Trophoblast cell (in vitro differentiated cells and primary cell): ENCODE results near the gene PGF.

ENCODE experiments used
- DNase-seq, 2 donors: peaks; one replicate each; pipeline ENCODE4 v3.0.0-alpha.2; 2016
- H2AFZ ChIP-seq: 2 replicates; pipeline ENCODE4 v1.6.1; 2013; ENCODE audit warnings: low read length, moderate library complexity, mild to moderate bottlenecking; ENCODE audit not compliant: insufficient read depth, poor library complexity
- H2AK5ac ChIP-seq: 2 replicates; pipeline ENCODE4 v1.6.1; 2013; ENCODE audit warnings: mild to moderate bottlenecking, low read length
- H2BK120ac ChIP-seq: 2 replicates; pipeline ENCODE4 v1.6.1; 2013; ENCODE audit warnings: low read length, mild to moderate bottlenecking, moderate library complexity; ENCODE audit not compliant: insufficient read depth, poor library complexity
- H2BK12ac ChIP-seq: 2 replicates; pipeline ENCODE4 v1.6.1; 2013; ENCODE audit warnings: mild to moderate bottlenecking, low read length, moderate library complexity
- H2BK5ac ChIP-seq: 2 replicates; pipeline ENCODE4 v1.6.1; 2013; ENCODE audit warnings: low read length, low read depth, moderate library complexity, mild to moderate bottlenecking; ENCODE audit not compliant: poor library complexity
- H3K14ac ChIP-seq: 2 replicates; pipeline ENCODE4 v1.6.1; 2013; ENCODE audit warnings: mild to moderate bottlenecking, low read length
- H3K18ac ChIP-seq: 2 replicates; pipeline ENCODE4 v1.6.1; 2013; ENCODE audit warnings: mild to moderate bottlenecking, low read length
- H3K23ac ChIP-seq: 2 replicates; pipeline ENCODE4 v1.6.1; 2013; ENCODE audit warnings: low read length
- H3K27ac ChIP-seq: 2 replicates; pipeline ENCODE4 v1.5.1; 2013; ENCODE audit warnings: low read depth, mild to moderate bottlenecking, inconsistent platforms, low read length, moderate library complexity
- H3K27me3 ChIP-seq: 2 replicates; pipeline ENCODE4 v1.6.1; 2013; ENCODE audit warnings: inconsistent platforms, mild to moderate bottlenecking, low read length, moderate library complexity; ENCODE audit not compliant: insufficient read depth
- H3K36me3 ChIP-seq, 2 experiments: 1 replicate in 1 of 2; 2 replicates in 1 of 2; pipeline ENCODE4 v1.6.1; 2013; ENCODE audit warnings: low read length in 2 of 2, mild to moderate bottlenecking in 2 of 2, moderate library complexity in 1 of 2; ENCODE audit not compliant: insufficient read depth in 2 of 2, control insufficient read depth in 1 of 2
- H3K4ac ChIP-seq: 2 replicates; pipeline ENCODE4 v1.6.1; 2013; ENCODE audit warnings: low read depth, mild to moderate bottlenecking, low read length, moderate library complexity
- H3K4me1 ChIP-seq, 2 experiments: 1 replicate in 1 of 2; 2 replicates in 1 of 2; pipeline ENCODE4 v1.6.1; 2013; ENCODE audit warnings: low read length in 2 of 2, mild to moderate bottlenecking in 2 of 2, moderate library complexity in 1 of 2; ENCODE audit not compliant: insufficient read depth in 2 of 2, control insufficient read depth in 1 of 2
- H3K4me2 ChIP-seq: 2 replicates; pipeline ENCODE4 v1.6.1; 2013; ENCODE audit warnings: inconsistent platforms, mild to moderate bottlenecking, low read length, moderate library complexity
- H3K4me3 ChIP-seq: 2 replicates; pipeline ENCODE4 v1.5.1; 2013; ENCODE audit warnings: mild to moderate bottlenecking, low read depth, low read length, inconsistent platforms
- H3K79me1 ChIP-seq: one replicate; pipeline ENCODE4 v1.6.1; 2013; ENCODE audit warnings: low read length
- H3K79me2 ChIP-seq: 2 replicates; pipeline ENCODE4 v1.6.1; 2013; ENCODE audit warnings: low read length, mild to moderate bottlenecking; ENCODE audit not compliant: control insufficient read depth, insufficient read depth, poor library complexity
- H3K9ac ChIP-seq: 2 replicates; pipeline ENCODE4 v1.6.1; 2013; ENCODE audit warnings: mild to moderate bottlenecking, low read length
- H3K9me3 ChIP-seq: 2 replicates; pipeline ENCODE4 v1.6.1; 2013; ENCODE audit warnings: low read depth, mild to moderate bottlenecking, control low read depth, inconsistent platforms, low read length; ENCODE audit not compliant: insufficient read depth
- H4K12ac ChIP-seq: 2 replicates; pipeline ENCODE4 v1.6.1; 2013; ENCODE audit warnings: low read depth, mild to moderate bottlenecking, low read length, moderate library complexity
- H4K8ac ChIP-seq: 2 replicates; pipeline ENCODE4 v1.6.1; 2013; ENCODE audit warnings: low read depth, mild to moderate bottlenecking, low read length, moderate library complexity
- H4K91ac ChIP-seq: one replicate; pipeline ENCODE4 v1.6.1; 2013; ENCODE audit warnings: low read depth, mild to moderate bottlenecking, low read length, moderate library complexity
- WGBS: extraction: QIAGEN DNeasy Blood & Tissue Kit; methylation state at CpG from one replicate; pipeline ENCODE4 v1.1.7; 2013; ENCODE audit warnings: missing lambda C conversion rate; ENCODE audit not compliant: insufficient read length, insufficient coverage; ENCODE audit errors: extremely low coverage; 5-methylcytosine and 5-hydroxymethylcytosine counted together

Gene PGF

GRCh38 chr14:74937171-74937570 is 18.2 kb downstream of the PGF start:
- H3K9ac ChIP-seq = no peak overlapping the region
- H2BK5ac ChIP-seq = no peak overlapping the region
- no peak overlapping the region for H3K14ac ChIP-seq
- H2AFZ ChIP-seq = no peak overlapping the region
- H3K79me2 ChIP-seq = no peaks in the 10 kb centered on the region
- no peak overlapping the region for H2BK12ac ChIP-seq
- peaks cover 3% of the 10 kb centered on the region for H3K79me1 ChIP-seq
- H3K36me3 ChIP-seq = peaks cover 0 to 2% of the 10 kb centered on the region in 2 experiments
- H4K8ac ChIP-seq = no peak overlapping the region
- H4K12ac ChIP-seq = no peak overlapping the region
- H2BK120ac ChIP-seq = no peak overlapping the region
- no peak overlapping the region for H3K4me2 ChIP-seq
- H2AK5ac ChIP-seq = no peak overlapping the region
- H3K4me3 ChIP-seq = no peak overlapping the region
- H3K9me3 ChIP-seq = no peaks in the 10 kb centered on the region
- WGBS = no CpG with 5 or more reads among the region's 2 CpGs
- H3K27me3 ChIP-seq = no peaks in the 10 kb centered on the region
- no peak overlapping the region for H3K27ac ChIP-seq
- H3K18ac ChIP-seq = no peak overlapping the region
- H3K4me1 ChIP-seq = peaks cover 13 to 21% of the 10 kb centered on the region in 2 experiments
- no peak overlapping the region for H3K4ac ChIP-seq
- no peak for DNase-seq
- H4K91ac ChIP-seq = no peak overlapping the region
- H3K23ac ChIP-seq = no peak overlapping the region

GRCh38 chr14:74936731-74937130 is 18.7 kb downstream of the PGF start:
- no peak overlapping the region for H3K14ac ChIP-seq
- no peak overlapping the region for H3K9ac ChIP-seq
- DNase-seq = no peak
- peaks cover 12 to 16% of the 10 kb centered on the region in 2 experiments for H3K4me1 ChIP-seq
- no peak overlapping the region for H3K18ac ChIP-seq
- H2BK120ac ChIP-seq = no peak overlapping the region
- no CpG with 5 or more reads among the region's 8 CpGs for WGBS
- H3K79me1 ChIP-seq = peaks cover 3% of the 10 kb centered on the region
- no peak overlapping the region for H2AK5ac ChIP-seq
- no peak overlapping the region for H3K27ac ChIP-seq
- no peaks in the 10 kb centered on the region for H3K36me3 ChIP-seq
- H3K23ac ChIP-seq = no peak overlapping the region
- no peak overlapping the region for H4K12ac ChIP-seq
- no peaks in the 10 kb centered on the region for H3K27me3 ChIP-seq
- H4K91ac ChIP-seq = no peak overlapping the region
- H3K4ac ChIP-seq = no peak overlapping the region
- H3K79me2 ChIP-seq = no peaks in the 10 kb centered on the region
- no peak overlapping the region for H4K8ac ChIP-seq
- H2BK5ac ChIP-seq = no peak overlapping the region
- no peak overlapping the region for H2BK12ac ChIP-seq
- H3K9me3 ChIP-seq = no peaks in the 10 kb centered on the region
- no peak overlapping the region for H3K4me2 ChIP-seq
- H3K4me3 ChIP-seq = no peak overlapping the region
- H2AFZ ChIP-seq = no peak overlapping the region

- no peak overlapping the region for H3K4me2 ChIP-seq
- no peak overlapping the region for H3K23ac ChIP-seq
- no peak overlapping the region for H4K8ac ChIP-seq
- H3K4ac ChIP-seq = no peak overlapping the region
- no peak overlapping the region for H2BK12ac ChIP-seq
- no peaks in the 10 kb centered on the region for H3K9me3 ChIP-seq
- WGBS = no CpG with 5 or more reads among the region's 11 CpGs
- no peak overlapping the region for H3K9ac ChIP-seq
- no peaks in the 10 kb centered on the region for H3K36me3 ChIP-seq
- H2AK5ac ChIP-seq = no peak overlapping the region
- H3K4me3 ChIP-seq = no peak overlapping the region
- H4K91ac ChIP-seq = no peak overlapping the region
- H3K79me2 ChIP-seq = no peaks in the 10 kb centered on the region
- H2AFZ ChIP-seq = no peak overlapping the region
- no peak overlapping the region for H3K18ac ChIP-seq
- H2BK120ac ChIP-seq = no peak overlapping the region
- H3K14ac ChIP-seq = no peak overlapping the region
- H3K79me1 ChIP-seq = peaks cover 3% of the 10 kb centered on the region
- H4K12ac ChIP-seq = no peak overlapping the region
- H2BK5ac ChIP-seq = no peak overlapping the region
- H3K27me3 ChIP-seq = no peaks in the 10 kb centered on the region
- DNase-seq = no peak
- H3K4me1 ChIP-seq = peaks cover 9 to 13% of the 10 kb centered on the region in 2 experiments
- no peak overlapping the region for H3K27ac ChIP-seq
These were observed 19.2 kb downstream of the PGF start for GRCh38 chr14:74936151-74936550.

- no peaks in the 10 kb centered on the region for H3K36me3 ChIP-seq
- H3K9me3 ChIP-seq = no peaks in the 10 kb centered on the region
- H3K9ac ChIP-seq = no peak overlapping the region
- no peak overlapping the region for H4K91ac ChIP-seq
- no peak overlapping the region for H3K4me2 ChIP-seq
- H4K12ac ChIP-seq = no peak overlapping the region
- H3K18ac ChIP-seq = no peak overlapping the region
- H2AK5ac ChIP-seq = no peak overlapping the region
- H3K27me3 ChIP-seq = no peaks in the 10 kb centered on the region
- no peak overlapping the region for H2BK12ac ChIP-seq
- H3K79me1 ChIP-seq = peaks cover 3% of the 10 kb centered on the region
- WGBS = no CpG with 5 or more reads among the region's 9 CpGs
- no peak overlapping the region for H2BK5ac ChIP-seq
- no peak for DNase-seq
- no peak overlapping the region for H3K23ac ChIP-seq
- no peaks in the 10 kb centered on the region for H3K79me2 ChIP-seq
- peaks cover 8 to 12% of the 10 kb centered on the region in 2 experiments for H3K4me1 ChIP-seq
- no peak overlapping the region for H2AFZ ChIP-seq
- H2BK120ac ChIP-seq = no peak overlapping the region
- H3K4ac ChIP-seq = no peak overlapping the region
- no peak overlapping the region for H3K4me3 ChIP-seq
- H3K27ac ChIP-seq = no peak overlapping the region
- H3K14ac ChIP-seq = no peak overlapping the region
- no peak overlapping the region for H4K8ac ChIP-seq
These were observed 20.1 kb downstream of the PGF start for GRCh38 chr14:74935360-74935680.
